B cell (primary cell): Measurements from ENCODE around the gene DNAH8.

Experiments used
- EZH2 ChIP-seq: IDR thresholded peaks from 2 replicates; pipeline ENCODE4 v1.6.1; 2012; ENCODE audit warnings: borderline replicate concordance, low read depth, mild to moderate bottlenecking, moderate library complexity, low read length; ENCODE audit not compliant: insufficient read depth, poor library complexity, severe bottlenecking
- TF ChIP-seq, protein P1 (sequence below): fragments of 200-600 bp; IDR thresholded peaks from one replicate; pipeline ENCODE4 v1.8.0; 2022; ENCODE audit warnings: antibody characterized with exemption, mild to moderate bottlenecking

GRCh38 chr6:39057251-39058155, 342.4 kb downstream of the DNAH8 start:
- TF ChIP-seq, protein P1, sequence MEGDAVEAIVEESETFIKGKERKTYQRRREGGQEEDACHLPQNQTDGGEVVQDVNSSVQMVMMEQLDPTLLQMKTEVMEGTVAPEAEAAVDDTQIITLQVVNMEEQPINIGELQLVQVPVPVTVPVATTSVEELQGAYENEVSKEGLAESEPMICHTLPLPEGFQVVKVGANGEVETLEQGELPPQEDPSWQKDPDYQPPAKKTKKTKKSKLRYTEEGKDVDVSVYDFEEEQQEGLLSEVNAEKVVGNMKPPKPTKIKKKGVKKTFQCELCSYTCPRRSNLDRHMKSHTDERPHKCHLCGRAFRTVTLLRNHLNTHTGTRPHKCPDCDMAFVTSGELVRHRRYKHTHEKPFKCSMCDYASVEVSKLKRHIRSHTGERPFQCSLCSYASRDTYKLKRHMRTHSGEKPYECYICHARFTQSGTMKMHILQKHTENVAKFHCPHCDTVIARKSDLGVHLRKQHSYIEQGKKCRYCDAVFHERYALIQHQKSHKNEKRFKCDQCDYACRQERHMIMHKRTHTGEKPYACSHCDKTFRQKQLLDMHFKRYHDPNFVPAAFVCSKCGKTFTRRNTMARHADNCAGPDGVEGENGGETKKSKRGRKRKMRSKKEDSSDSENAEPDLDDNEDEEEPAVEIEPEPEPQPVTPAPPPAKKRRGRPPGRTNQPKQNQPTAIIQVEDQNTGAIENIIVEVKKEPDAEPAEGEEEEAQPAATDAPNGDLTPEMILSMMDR, result no peak
- no peak for TF ChIP-seq EZH2
